Neural cell (in vitro differentiated cells): ENCODE data around the gene ME1.

Experiments
- EP300 ChIP-seq: fragments of 450-650 bp; conservative IDR thresholded peaks from 2 replicates; pipeline ENCODE4 v1.6.1; 2014; ENCODE audit warnings: antibody characterized with exemption, mild to moderate bottlenecking, moderate library complexity; ENCODE audit not compliant: poor library complexity, severe bottlenecking
- EZH2 ChIP-seq: fragments of 200-600, 300-800 bp; shearing (Covaris generic), sonication (generic); IDR thresholded peaks from 2 replicates; pipeline ENCODE4 v1.6.1; 2014; ENCODE audit warnings: antibody characterized with exemption, low read length, borderline replicate concordance, mild to moderate bottlenecking; ENCODE audit not compliant: insufficient read depth, poor library complexity, severe bottlenecking
- POLR2AphosphoS5 ChIP-seq: IDR thresholded peaks from 2 replicates; pipeline ENCODE4 v1.6.1; 2012
- RAD21 ChIP-seq: fragments of 450-650 bp; conservative IDR thresholded peaks from 2 replicates; pipeline ENCODE4 v1.6.1; 2014; ENCODE audit warnings: antibody characterized with exemption, mild to moderate bottlenecking, moderate library complexity
- TF ChIP-seq, protein P1 (sequence below): fragments of 450-650 bp; IDR thresholded peaks from 2 replicates; pipeline ENCODE4 v1.5.1; 2014; ENCODE audit warnings: antibody characterized with exemption, mild to moderate bottlenecking, moderate library complexity; ENCODE audit not compliant: poor library complexity, severe bottlenecking

DNA sequence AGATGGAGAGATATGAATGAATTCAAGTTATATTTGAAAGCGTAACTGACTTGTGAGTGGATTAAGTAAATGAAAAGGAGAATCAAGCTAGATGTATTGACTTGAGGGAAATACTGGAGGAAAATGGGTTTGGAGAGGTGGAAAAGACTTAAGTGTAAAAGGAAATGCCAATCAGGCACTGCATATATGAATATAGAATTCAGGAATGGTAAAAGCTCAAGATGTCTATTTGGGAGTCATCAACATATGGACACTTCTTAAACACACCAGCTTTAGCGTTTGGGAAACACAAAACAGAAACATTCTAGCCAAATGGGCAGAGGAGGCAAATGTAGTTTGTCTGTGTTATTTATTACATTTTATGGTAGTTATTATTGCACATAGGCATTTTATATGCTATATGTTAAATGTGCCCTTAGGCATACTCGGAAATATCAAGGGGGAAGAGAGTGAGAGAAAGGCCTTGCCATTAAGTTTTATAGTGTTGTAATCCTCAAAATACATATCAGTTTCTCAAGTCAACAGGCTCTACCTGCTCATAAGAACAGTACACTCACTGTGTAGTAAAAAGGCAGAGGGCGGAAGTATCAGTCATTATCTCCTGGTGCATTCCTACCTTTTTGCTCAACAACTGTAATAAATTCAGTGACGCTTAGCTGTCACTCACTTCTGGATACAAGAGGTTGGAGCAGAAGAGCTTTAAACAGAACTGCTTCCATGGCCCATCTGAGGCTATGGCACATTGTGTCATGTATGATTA lies 33.7 kb upstream of the ME1 start:
- TF ChIP-seq, protein P1, sequence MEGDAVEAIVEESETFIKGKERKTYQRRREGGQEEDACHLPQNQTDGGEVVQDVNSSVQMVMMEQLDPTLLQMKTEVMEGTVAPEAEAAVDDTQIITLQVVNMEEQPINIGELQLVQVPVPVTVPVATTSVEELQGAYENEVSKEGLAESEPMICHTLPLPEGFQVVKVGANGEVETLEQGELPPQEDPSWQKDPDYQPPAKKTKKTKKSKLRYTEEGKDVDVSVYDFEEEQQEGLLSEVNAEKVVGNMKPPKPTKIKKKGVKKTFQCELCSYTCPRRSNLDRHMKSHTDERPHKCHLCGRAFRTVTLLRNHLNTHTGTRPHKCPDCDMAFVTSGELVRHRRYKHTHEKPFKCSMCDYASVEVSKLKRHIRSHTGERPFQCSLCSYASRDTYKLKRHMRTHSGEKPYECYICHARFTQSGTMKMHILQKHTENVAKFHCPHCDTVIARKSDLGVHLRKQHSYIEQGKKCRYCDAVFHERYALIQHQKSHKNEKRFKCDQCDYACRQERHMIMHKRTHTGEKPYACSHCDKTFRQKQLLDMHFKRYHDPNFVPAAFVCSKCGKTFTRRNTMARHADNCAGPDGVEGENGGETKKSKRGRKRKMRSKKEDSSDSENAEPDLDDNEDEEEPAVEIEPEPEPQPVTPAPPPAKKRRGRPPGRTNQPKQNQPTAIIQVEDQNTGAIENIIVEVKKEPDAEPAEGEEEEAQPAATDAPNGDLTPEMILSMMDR = no peak
- TF ChIP-seq EP300 = no peak
- TF ChIP-seq EZH2 = no peak
- TF ChIP-seq RAD21 = no peak
- TF ChIP-seq POLR2AphosphoS5 = no peak
